Endothelial cell of umbilical vein (primary cell): ENCODE measurements around the gene PLEKHA5.

ENCODE experiments used
- CTCF ChIP-seq, 2 donors: IDR thresholded peaks; 1 replicate in 1 of 2; 2 replicates in 1 of 2; pipeline ENCODE4 v1.5.1; 2011; ENCODE audit warnings: low read length in 2 of 2, mild to moderate bottlenecking in 2 of 2, moderate library complexity in 2 of 2, control low read depth in 1 of 2, inconsistent platforms in 1 of 2, low read depth in 1 of 2; ENCODE audit not compliant: insufficient read depth in 1 of 2; ENCODE audit errors: extremely low read depth in 1 of 2
- POLR2A ChIP-seq: IDR thresholded peaks from 2 replicates; pipeline ENCODE4 v1.6.1; 2012; ENCODE audit warnings: low read depth, mild to moderate bottlenecking, control low read depth, low read length

GRCh38 chr12:19155981-19156734 is 26.6 kb downstream of the PLEKHA5 start:
- no peak for TF ChIP-seq CTCF (IDR thresholded peaks at IDR 0.05; ENCODE audit: extremely low read depth in 1 of 2, insufficient read depth in 1 of 2, low read depth in 1 of 2, low read length in 2 of 2)
- no peak for TF ChIP-seq POLR2A
